Suprapubic skin (tissue), 4 donors: ENCODE results near the gene KLHL1.

Experiments used
- CTCF ChIP-seq, 2 donors: fragments of 200-600 bp in 1 of 2; fragments of 450-650 bp in 1 of 2; sonication (generic) in 1 of 2; IDR thresholded peaks; one replicate each; pipeline ENCODE4 v1.5.1; 2016 to 2019; ENCODE audit warnings: antibody characterized with exemption in 2 of 2, mild to moderate bottlenecking in 1 of 2, moderate library complexity in 1 of 2
- EP300 ChIP-seq: sonication (generic); formaldehyde crosslinking; IDR thresholded peaks from one replicate; pipeline ENCODE4 v1.6.1; 2017; ENCODE audit warnings: antibody characterized with exemption
- POLR2A ChIP-seq, 2 donors: fragments of 450-650 bp; IDR thresholded peaks; one replicate each; pipeline ENCODE4 v1.6.1; 2017; ENCODE audit warnings: antibody characterized with exemption in 2 of 2, mild to moderate bottlenecking in 2 of 2, moderate library complexity in 2 of 2
- POLR2AphosphoS5 ChIP-seq, 3 donors: sonication (generic); formaldehyde crosslinking; IDR thresholded peaks; one replicate each; pipeline ENCODE4 v1.6.1; 2017; ENCODE audit warnings: antibody characterized with exemption in 3 of 3

- no peak for TF ChIP-seq POLR2A (IDR thresholded peaks at IDR 0.05)
- TF ChIP-seq CTCF (IDR thresholded peaks at IDR 0.05): no peak
- no peak for TF ChIP-seq EP300
- no peak for TF ChIP-seq POLR2AphosphoS5 (IDR thresholded peaks at IDR 0.05)
These were observed 137.7 kb downstream of the KLHL1 start for GRCh38 chr13:69970520-69970919.
